ENCODE measurements around the gene CDH22. TPM values are rescaled to one million over a fixed set of nuclear protein-coding genes. Genes with fewer than 3 reads are reported as not detected.

The CDH22 gene
- total and polyA plus RNA-seq, 2 donors (not counting 1 experiment from before 2014, with no cell fraction given), result not detected

GRCh38 chr20:46186210-46186609, 122.1 kb downstream of the CDH22 start:
- Mint-ChIP-seq H3K9me3 (ENCODE audit: insufficient read depth) (no peaks in the 10 kb centered on the region), H3K27me3 (peaks cover 33% of the 10 kb centered on the region), H3K4me1 (no peaks in the 10 kb centered on the region), H3K4me3 (no peak overlapping the region), H3K27ac (no peak overlapping the region)
- DNase-seq (no peak), ATAC-seq (ENCODE audit: low read depth) (no peak)
- no peaks in the 10 kb centered on the region for H3K4me1 ChIP-seq (ENCODE audit: control insufficient read depth in 2 of 2, insufficient read depth in 2 of 2, low read length in 2 of 2)
- no peaks in the 10 kb centered on the region for H3K36me3 ChIP-seq (replicated peaks in 1 of 2; ENCODE audit: control extremely low read depth in 1 of 2, control insufficient read depth in 1 of 2, extremely low read depth in 1 of 2, insufficient read depth in 2 of 2, low read length in 1 of 2)
- no peak overlapping the region for H3K4me2 ChIP-seq (replicated peaks; ENCODE audit: low read depth, low read length, poor library complexity, severe bottlenecking)
- peaks cover 0 to 1% (median 0%) of the 10 kb centered on the region in 3 donors for H3K9me3 ChIP-seq (ENCODE audit: control extremely low read depth in 1 of 3, control insufficient read depth in 2 of 3, insufficient read depth in 1 of 3, low read length in 2 of 3)
- H3K27me3 ChIP-seq (replicated peaks in 1 of 4; ENCODE audit: control extremely low read depth in 1 of 4, control insufficient read depth in 3 of 4, insufficient read depth in 4 of 4, low read length in 3 of 4), result peaks cover 0 to 8% (median 3%) of the 10 kb centered on the region in 4 experiments
- POLR2A ChIA-PET, result no interaction called here
- H4K20me1 ChIP-seq (ENCODE audit: control insufficient read depth, insufficient read depth, low read length, poor library complexity, severe bottlenecking), result no peaks in the 10 kb centered on the region
- no peak overlapping the region for H3K4me3 ChIP-seq (ENCODE audit: control extremely low read depth in 1 of 5, extremely low read depth in 1 of 5, insufficient read depth in 1 of 5, low read depth in 2 of 5, low read length in 4 of 5)
- no peak overlapping the region for H2AFZ ChIP-seq (ENCODE audit: insufficient read depth, low read depth, low read length, poor library complexity, severe bottlenecking)
- CTCF ChIA-PET, result interaction anchor here (0.7 kb wide), 1 partner anchor 16 kb away, joined by 3 read pairs; no protein-coding TSS in a partner anchor
- intact Hi-C loops (cut with micrococcal nuclease), result no loop called here
- H3K27ac ChIP-seq (ENCODE audit: low read length in 2 of 2), result no peak overlapping the region
- H3K9ac ChIP-seq (ENCODE audit: low read length), result no peak overlapping the region
- WGBS (ENCODE audit: insufficient coverage), result 77% methylated on average over 2 of the region's 5 CpGs
- TF ChIP-seq EZH2 (IDR thresholded peaks at IDR 0.05; ENCODE audit: borderline replicate concordance, insufficient read depth, low read depth, low read length, poor library complexity, severe bottlenecking) (no peak), CTCF (IDR thresholded peaks at IDR 0.05) (no peak)
- no peaks in the 10 kb centered on the region for H3K79me2 ChIP-seq (ENCODE audit: control insufficient read depth, insufficient read depth, low read length)

GRCh38 chr20:46185353-46185752, 122.9 kb downstream of the CDH22 start:
- POLR2A ChIA-PET, result no interaction called here
- intact Hi-C loops (cut with micrococcal nuclease), result no loop called here

More at GRCh38 chr20:46185353-46185752, 122.9 kb downstream of the CDH22 start:
- no peak overlapping the region for H3K27ac Mint-ChIP-seq
- Histone ChIP-seq H3K9ac (ENCODE audit: low read length) (no peak overlapping the region), H2AFZ (ENCODE audit: insufficient read depth, low read depth, low read length, poor library complexity, severe bottlenecking) (no peak overlapping the region), H3K27ac (ENCODE audit: low read length in 2 of 2) (no peak overlapping the region), H3K4me3 (ENCODE audit: control extremely low read depth in 1 of 5, extremely low read depth in 1 of 5, insufficient read depth in 1 of 5, low read depth in 2 of 5, low read length in 4 of 5) (no peak overlapping the region), H3K27me3 (replicated peaks in 1 of 4; ENCODE audit: control extremely low read depth in 1 of 4, control insufficient read depth in 3 of 4, insufficient read depth in 4 of 4, low read length in 3 of 4) (peaks cover 0 to 11% (median 3%) of the 10 kb centered on the region in 4 experiments), H3K4me1 (ENCODE audit: control insufficient read depth in 2 of 2, insufficient read depth in 2 of 2, low read length in 2 of 2) (no peaks in the 10 kb centered on the region), H3K36me3 (replicated peaks in 1 of 2; ENCODE audit: control extremely low read depth in 1 of 2, control insufficient read depth in 1 of 2, extremely low read depth in 1 of 2, insufficient read depth in 2 of 2, low read length in 1 of 2) (no peaks in the 10 kb centered on the region), H3K4me2 (replicated peaks; ENCODE audit: low read depth, low read length, poor library complexity, severe bottlenecking) (no peak overlapping the region), H3K79me2 (ENCODE audit: control insufficient read depth, insufficient read depth, low read length) (no peaks in the 10 kb centered on the region), H3K9me3 (ENCODE audit: control extremely low read depth in 1 of 3, control insufficient read depth in 2 of 3, insufficient read depth in 1 of 3, low read length in 2 of 3) (no peaks in the 10 kb centered on the region), H4K20me1 (ENCODE audit: control insufficient read depth, insufficient read depth, low read length, poor library complexity, severe bottlenecking) (no peaks in the 10 kb centered on the region)
- WGBS (ENCODE audit: insufficient coverage), result 100% methylated on average over 1 of the region's 3 CpGs
- H3K4me1 Mint-ChIP-seq, result no peaks in the 10 kb centered on the region
- H3K4me3 Mint-ChIP-seq, result no peak overlapping the region
- H3K27me3 Mint-ChIP-seq, result peaks cover 33% of the 10 kb centered on the region
- ATAC-seq (ENCODE audit: low read depth) (no peak), DNase-seq (no peak)
- H3K9me3 Mint-ChIP-seq (ENCODE audit: insufficient read depth), result no peaks in the 10 kb centered on the region
- CTCF ChIA-PET, result interaction anchor here (0.7 to 1.0 kb wide), 2 partner anchors 15 to 163 kb away, joined by 3 read pairs; no protein-coding TSS in a partner anchor
- TF ChIP-seq CTCF (IDR thresholded peaks at IDR 0.05) (no peak), EZH2 (IDR thresholded peaks at IDR 0.05; ENCODE audit: borderline replicate concordance, insufficient read depth, low read depth, low read length, poor library complexity, severe bottlenecking) (no peak)
